IPS DF 19.7 (cell line): ENCODE data around the gene TK2.
"Not testable (repeated sequence)": the region's sequence is repeated elsewhere in the genome, so short reads cannot be mapped to it uniquely, and the experiment has no call there.

Experiments used
- DNase-seq: peaks from one replicate; pipeline ENCODE4 v3.0.0-alpha.2; 2013; ENCODE audit warnings: low read depth, low spot score

Gene TK2

GRCh38 chr16:66468321-66468965, 81.5 kb downstream of the TK2 start:
- no peak for DNase-seq

- no peak for DNase-seq
Observed at GRCh38 chr16:66467611-66468010, 82.3 kb downstream of the TK2 start.

- DNase-seq, result not testable (repeated sequence)
Observed at GRCh38 chr16:66466636-66467035, 83.3 kb downstream of the TK2 start.

GRCh38 chr16:66465946-66466345, 84.0 kb downstream of the TK2 start:
- DNase-seq, result not testable (repeated sequence)

- DNase-seq, result no peak
Observed at GRCh38 chr16:66462912-66463311, 87.0 kb downstream of the TK2 start.

GRCh38 chr16:66460703-66461102, 89.2 kb downstream of the TK2 start:
- DNase-seq, result no peak

GRCh38 chr16:66459878-66460277, 90.0 kb downstream of the TK2 start:
- peak; percentile 73 for DNase-seq

GRCh38 chr16:66458853-66459252, 91.1 kb downstream of the TK2 start:
- no peak for DNase-seq

GRCh38 chr16:66458292-66458691, 91.6 kb downstream of the TK2 start:
- DNase-seq, result no peak
